Epithelial cell of esophagus (primary cell): ENCODE data around the gene TLE4.

Experiments
- DNase-seq: peaks from one replicate; pipeline ENCODE4 v3.0.0; 2010; ENCODE audit warnings: low read depth
- H3K4me3 ChIP-seq: 2 replicates; pipeline ENCODE4 v1.5.1; 2011; ENCODE audit warnings: mild to moderate bottlenecking, low read length, control low read depth
- CTCF ChIP-seq: IDR thresholded peaks from 2 replicates; pipeline ENCODE4 v1.5.1; 2011; ENCODE audit warnings: low read depth, mild to moderate bottlenecking, low read length, control low read depth, inconsistent platforms; ENCODE audit not compliant: insufficient read depth; ENCODE audit errors: missing control alignments

Gene TLE4

GRCh38 chr9:79656169-79656568 lies 84.4 kb downstream of the TLE4 start:
- no peak overlapping the region for H3K4me3 ChIP-seq
- TF ChIP-seq CTCF = no peak
- no peak for DNase-seq

GRCh38 chr9:79657891-79658290 lies 86.1 kb downstream of the TLE4 start:
- no peak overlapping the region for H3K4me3 ChIP-seq
- no peak for TF ChIP-seq CTCF
- DNase-seq = no peak

GRCh38 chr9:79658926-79659325 lies 87.2 kb downstream of the TLE4 start:
- no peak overlapping the region for H3K4me3 ChIP-seq
- no peak for TF ChIP-seq CTCF
- DNase-seq = no peak

GRCh38 chr9:79660615-79661014 lies 88.8 kb downstream of the TLE4 start:
- no peak for DNase-seq
- no peak overlapping the region for H3K4me3 ChIP-seq
- no peak for TF ChIP-seq CTCF

GRCh38 chr9:79661279-79661678 lies 89.5 kb downstream of the TLE4 start:
- TF ChIP-seq CTCF = no peak
- no peak overlapping the region for H3K4me3 ChIP-seq
- no peak for DNase-seq

GRCh38 chr9:79661886-79662536 lies 90.2 kb downstream of the TLE4 start:
- no peak for DNase-seq
- TF ChIP-seq CTCF = no peak

GRCh38 chr9:79662537-79662956 lies 90.8 kb downstream of the TLE4 start:
- no peak overlapping the region for H3K4me3 ChIP-seq
- DNase-seq = no peak
- no peak for TF ChIP-seq CTCF

More at GRCh38 chr9:79661886-79662536, 90.2 kb downstream of the TLE4 start:
- no peak overlapping the region for H3K4me3 ChIP-seq
